SK-N-SH treated with all-trans-retinoic acid at 6 μM for 48 hours (cell line): ENCODE results near the gene ATP5PD.

Source experiments
- ARNTL ChIP-seq: fragments of 450-650 bp; formaldehyde crosslinking; IDR thresholded peaks from 2 replicates; pipeline ENCODE4 v1.5.0; 2020; ENCODE audit warnings: low read depth, mild to moderate bottlenecking, moderate library complexity, borderline replicate concordance
- CREB5 ChIP-seq: fragments of 250-450 bp; sonication (Bioruptor Pico); IDR thresholded peaks from 2 replicates; pipeline ENCODE4 v1.5.1; 2020; ENCODE audit warnings: low read depth, mild to moderate bottlenecking, moderate library complexity
- ESRRG ChIP-seq: fragments of 250-450 bp; sonication (Bioruptor Pico); IDR thresholded peaks from 2 replicates; pipeline ENCODE4 v1.6.1; 2021; ENCODE audit warnings: mild to moderate bottlenecking
- GLIS3 ChIP-seq: fragments of 250-450 bp; sonication (Bioruptor Pico); IDR thresholded peaks from 2 replicates; pipeline ENCODE4 v1.5.0; 2020; ENCODE audit warnings: mild to moderate bottlenecking, moderate library complexity
- ISL1 ChIP-seq: fragments of 250-450 bp; sonication (Bioruptor Pico); IDR thresholded peaks from 2 replicates; pipeline ENCODE4 v2.1.2; 2022; ENCODE audit warnings: mild to moderate bottlenecking, moderate library complexity
- OSR1 ChIP-seq: fragments of 250-450 bp; sonication (Bioruptor Pico); IDR thresholded peaks from 2 replicates; pipeline ENCODE4 v1.8.0; 2022; ENCODE audit warnings: moderate library complexity, mild to moderate bottlenecking, inconsistent platforms
- RARB ChIP-seq: fragments of 250-450 bp; sonication (Bioruptor Pico); IDR thresholded peaks from 2 replicates; pipeline ENCODE4 v1.8.0; 2021; ENCODE audit warnings: mild to moderate bottlenecking, moderate library complexity
- SNAI2 ChIP-seq: fragments of 250-450 bp; sonication (Bioruptor Pico); IDR thresholded peaks from 2 replicates; pipeline ENCODE4 v1.5.0; 2020; ENCODE audit warnings: mild to moderate bottlenecking, moderate library complexity
- TCF4 ChIP-seq: fragments of 250-450 bp; sonication (Bioruptor Pico); IDR thresholded peaks from 2 replicates; pipeline ENCODE4 v1.8.0; 2021; ENCODE audit warnings: mild to moderate bottlenecking, moderate library complexity, borderline replicate concordance
- ZFP3 ChIP-seq: fragments of 250-450 bp; sonication (Bioruptor Pico); IDR thresholded peaks from 2 replicates; pipeline ENCODE4 v1.5.0; 2020; ENCODE audit warnings: mild to moderate bottlenecking, moderate library complexity
- ZFP30 ChIP-seq: fragments of 450-650 bp; formaldehyde crosslinking; IDR thresholded peaks from 2 replicates; pipeline ENCODE4 v1.5.0; 2022; ENCODE audit warnings: mild to moderate bottlenecking, moderate library complexity
- ZNF70 ChIP-seq: fragments of 450-650 bp; formaldehyde crosslinking; IDR thresholded peaks from 2 replicates; pipeline ENCODE4 v1.5.0; 2020; ENCODE audit warnings: mild to moderate bottlenecking, moderate library complexity
- TF ChIP-seq, protein P1 (sequence below): fragments of 250-450 bp; sonication (Bioruptor Pico); IDR thresholded peaks from 2 replicates; pipeline ENCODE4 v1.8.0; 2020; ENCODE audit warnings: mild to moderate bottlenecking, moderate library complexity, borderline replicate concordance

DNA sequence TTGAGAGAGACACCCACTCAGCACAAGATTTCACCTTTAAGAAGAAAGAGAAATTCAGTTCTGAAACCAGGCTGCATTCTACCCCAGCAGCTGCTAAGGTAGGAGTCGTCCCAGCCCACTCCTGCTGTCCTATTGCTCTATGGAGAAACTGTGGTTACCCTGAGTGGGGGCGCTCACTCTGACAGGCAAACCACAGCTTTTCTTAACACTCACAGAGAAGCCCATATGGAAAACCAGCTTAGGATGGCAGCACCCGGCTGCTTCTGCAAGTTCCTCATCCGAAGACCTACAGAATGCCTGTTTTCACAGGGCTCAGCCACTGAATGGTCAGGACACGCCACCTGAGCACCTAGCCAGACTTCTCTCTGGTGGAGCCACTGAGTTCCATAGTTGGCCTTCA is 7.5 kb downstream of the ATP5PD start:
- TF ChIP-seq ZFP3 (CRISPR knock-in tag), result no peak
- TF ChIP-seq ZFP30 (CRISPR knock-in tag), result no peak
- TF ChIP-seq ESRRG (CRISPR knock-in tag), result no peak
- no peak for TF ChIP-seq OSR1 (CRISPR knock-in tag)
- TF ChIP-seq RARB (CRISPR knock-in tag), result no peak
- TF ChIP-seq GLIS3 (CRISPR knock-in tag), result no peak
- TF ChIP-seq CREB5, result no peak
- TF ChIP-seq ARNTL (CRISPR knock-in tag), result no peak
- no peak for TF ChIP-seq SNAI2 (CRISPR knock-in tag)
- no peak for TF ChIP-seq ZNF70 (CRISPR knock-in tag)
- TF ChIP-seq TCF4 (CRISPR knock-in tag), result no peak
- TF ChIP-seq, protein P1, sequence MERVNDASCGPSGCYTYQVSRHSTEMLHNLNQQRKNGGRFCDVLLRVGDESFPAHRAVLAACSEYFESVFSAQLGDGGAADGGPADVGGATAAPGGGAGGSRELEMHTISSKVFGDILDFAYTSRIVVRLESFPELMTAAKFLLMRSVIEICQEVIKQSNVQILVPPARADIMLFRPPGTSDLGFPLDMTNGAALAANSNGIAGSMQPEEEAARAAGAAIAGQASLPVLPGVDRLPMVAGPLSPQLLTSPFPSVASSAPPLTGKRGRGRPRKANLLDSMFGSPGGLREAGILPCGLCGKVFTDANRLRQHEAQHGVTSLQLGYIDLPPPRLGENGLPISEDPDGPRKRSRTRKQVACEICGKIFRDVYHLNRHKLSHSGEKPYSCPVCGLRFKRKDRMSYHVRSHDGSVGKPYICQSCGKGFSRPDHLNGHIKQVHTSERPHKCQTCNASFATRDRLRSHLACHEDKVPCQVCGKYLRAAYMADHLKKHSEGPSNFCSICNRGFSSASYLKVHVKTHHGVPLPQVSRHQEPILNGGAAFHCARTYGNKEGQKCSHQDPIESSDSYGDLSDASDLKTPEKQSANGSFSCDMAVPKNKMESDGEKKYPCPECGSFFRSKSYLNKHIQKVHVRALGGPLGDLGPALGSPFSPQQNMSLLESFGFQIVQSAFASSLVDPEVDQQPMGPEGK (CRISPR knock-in tag), result no peak
- no peak for TF ChIP-seq ISL1 (CRISPR knock-in tag)
